IPS-18a (cell line): Measurements from ENCODE around the gene SPA17.

Source experiments
- H3K27ac ChIP-seq: one replicate; pipeline ENCODE4 v1.5.1; 2013; ENCODE audit warnings: low read length
- H3K27me3 ChIP-seq: one replicate; pipeline ENCODE4 v1.6.1; 2013; ENCODE audit warnings: mild to moderate bottlenecking, low read length; ENCODE audit not compliant: control insufficient read depth, insufficient read depth
- H3K36me3 ChIP-seq: one replicate; pipeline ENCODE4 v1.6.1; 2013; ENCODE audit warnings: low read depth, low read length; ENCODE audit not compliant: control insufficient read depth
- H3K4me1 ChIP-seq: one replicate; pipeline ENCODE4 v1.6.1; 2013; ENCODE audit warnings: low read depth, low read length; ENCODE audit not compliant: control insufficient read depth
- H3K4me3 ChIP-seq: one replicate; pipeline ENCODE4 v1.5.1; 2013; ENCODE audit warnings: low read length
- H3K9ac ChIP-seq: one replicate; pipeline ENCODE4 v1.6.1; 2013; ENCODE audit warnings: mild to moderate bottlenecking, low read length, moderate library complexity
- H3K9me3 ChIP-seq: one replicate; pipeline ENCODE4 v1.6.1; 2013; ENCODE audit warnings: low read depth, low read length; ENCODE audit not compliant: control insufficient read depth

SPA17 gene

DNA sequence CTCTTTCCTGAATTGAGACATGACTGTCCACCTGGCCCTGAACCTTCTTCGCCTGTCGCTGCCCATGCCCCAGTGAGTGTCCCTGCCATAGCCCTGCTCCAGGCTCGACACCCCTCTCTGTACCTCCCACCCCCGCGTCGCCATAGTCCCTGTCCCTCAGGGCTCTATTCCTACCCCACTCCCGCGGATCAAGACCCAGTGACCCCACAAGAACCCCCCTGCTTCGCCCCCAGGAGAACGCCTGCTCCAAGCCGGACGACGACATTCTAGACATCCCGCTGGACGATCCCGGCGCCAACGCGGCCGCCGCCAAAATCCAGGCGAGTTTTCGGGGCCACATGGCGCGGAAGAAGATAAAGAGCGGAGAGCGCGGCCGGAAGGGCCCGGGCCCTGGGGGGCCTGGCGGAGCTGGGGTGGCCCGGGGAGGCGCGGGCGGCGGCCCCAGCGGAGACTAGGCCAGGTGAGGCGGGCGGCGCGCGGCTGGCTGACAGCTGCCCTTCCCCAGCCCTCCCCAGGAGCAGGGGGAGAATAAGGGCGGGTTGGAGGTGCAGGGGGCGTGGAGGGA, 71.6 kb downstream of the SPA17 start:
- Histone ChIP-seq H3K27ac (no peak overlapping the region), H3K4me1 (peaks cover 15% of the 10 kb centered on the region), H3K9me3 (no peaks in the 10 kb centered on the region), H3K27me3 (peaks cover 100% of the 10 kb centered on the region), H3K36me3 (no peaks in the 10 kb centered on the region), H3K4me3 (peak overlapping the region; percentile 87), H3K9ac (no peak overlapping the region)

DNA sequence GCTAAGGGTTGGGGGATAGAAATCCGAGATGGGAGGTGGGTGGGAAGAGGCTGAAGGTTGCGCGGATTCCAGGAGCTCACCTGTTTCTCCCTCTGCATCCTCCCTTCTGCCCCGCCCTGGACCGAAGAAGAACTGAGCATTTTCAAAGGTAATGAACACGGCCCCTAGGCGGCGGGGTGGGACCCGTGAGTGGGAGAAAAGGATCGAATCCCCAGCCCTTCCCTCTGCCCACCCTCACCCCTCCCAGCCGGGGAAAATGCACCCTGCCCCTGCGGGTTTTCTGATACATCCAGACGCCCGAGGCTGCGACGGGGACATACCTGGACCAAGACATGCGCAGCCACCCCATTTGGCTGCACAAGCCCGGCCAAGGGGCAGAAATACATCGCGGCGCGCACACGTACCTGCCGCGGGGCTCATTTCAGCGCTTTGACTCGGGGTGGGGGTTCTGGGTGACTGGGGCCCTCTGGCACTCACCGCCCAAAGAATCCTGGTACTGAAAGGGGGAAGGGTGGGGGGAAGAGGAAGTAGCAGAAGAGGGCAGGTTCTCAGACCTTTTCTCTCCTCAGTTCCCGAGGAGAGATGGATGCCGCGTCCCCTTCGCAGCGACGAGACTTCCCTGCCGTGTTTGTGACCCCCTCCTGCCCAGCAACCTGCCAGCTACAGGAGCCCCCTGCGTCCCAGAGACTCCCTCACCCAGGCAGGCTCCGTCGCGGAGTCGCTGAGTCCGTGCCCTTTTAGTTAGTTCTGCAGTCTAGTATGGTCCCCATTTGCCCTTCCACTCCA, 72.3 kb downstream of the SPA17 start:
- no peaks in the 10 kb centered on the region for H3K36me3 ChIP-seq
- H3K9ac ChIP-seq, result no peak overlapping the region
- no peak overlapping the region for H3K27ac ChIP-seq
- no peaks in the 10 kb centered on the region for H3K9me3 ChIP-seq
- peaks cover 11% of the 10 kb centered on the region for H3K4me1 ChIP-seq
- peak overlapping the region; percentile 87 for H3K4me3 ChIP-seq
- peaks cover 100% of the 10 kb centered on the region for H3K27me3 ChIP-seq

DNA sequence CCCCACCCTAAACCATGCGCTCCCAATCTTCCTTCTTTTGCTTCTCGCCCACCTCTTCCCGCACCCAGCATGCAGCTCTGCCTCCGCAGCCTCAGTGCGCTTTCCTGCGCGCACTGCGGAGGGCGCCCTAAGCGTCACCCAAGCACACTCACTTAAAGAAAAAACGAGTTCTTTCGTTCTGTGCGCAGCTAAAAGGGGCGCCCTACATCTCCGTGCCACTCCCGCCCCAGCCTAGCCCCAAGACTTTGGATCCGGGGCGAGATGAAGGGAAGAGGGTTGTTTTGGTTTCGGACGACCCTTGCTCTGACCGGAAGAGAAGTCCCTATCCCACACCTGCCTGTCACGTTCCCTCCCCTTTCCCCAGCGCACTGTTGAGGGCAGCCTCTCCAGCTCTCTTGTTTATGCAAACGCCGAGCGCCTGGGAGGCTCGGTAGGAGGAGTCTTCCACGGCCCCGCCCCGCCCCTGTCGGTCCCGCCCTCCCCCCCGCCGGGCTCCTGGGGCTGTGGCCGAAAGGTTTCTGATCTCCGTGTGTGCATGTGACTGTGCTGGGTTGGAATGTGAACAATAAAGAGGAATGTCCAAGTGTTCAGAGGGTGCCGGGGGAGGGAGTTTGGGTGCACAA, 73.0 kb downstream of the SPA17 start:
- Histone ChIP-seq H3K4me3 (peak overlapping the region; percentile 87), H3K27ac (no peak overlapping the region), H3K36me3 (no peaks in the 10 kb centered on the region), H3K4me1 (peaks cover 11% of the 10 kb centered on the region), H3K27me3 (peaks cover 100% of the 10 kb centered on the region), H3K9me3 (no peaks in the 10 kb centered on the region), H3K9ac (no peak overlapping the region)
